Upper lobe of left lung (tissue), 4 donors: ENCODE data around the gene PTPRM.

Experiments used
- CTCF ChIP-seq, 6 experiments: fragments of 450-650 bp in 4 of 6; fragments of 200-600 bp in 2 of 6; sonication (generic) in 2 of 6; IDR thresholded peaks; one replicate each; pipeline ENCODE4 v1.5.1; 2016 to 2019; ENCODE audit warnings: antibody characterized with exemption in 6 of 6
- POLR2A ChIP-seq, 4 donors: fragments of 450-650 bp; IDR thresholded peaks; one replicate each; pipeline ENCODE4 v1.5.1; 2016 to 2017; ENCODE audit warnings: antibody characterized with exemption in 4 of 4, mild to moderate bottlenecking in 2 of 4

GRCh38 chr18:7590826-7591560, 23.9 kb downstream of the PTPRM start:
- TF ChIP-seq POLR2A (IDR thresholded peaks at IDR 0.05) (no peak), CTCF (IDR thresholded peaks at IDR 0.05) (no peak)
